GM19328 (cell line): ENCODE data around the gene FAM20C.

ENCODE experiments used
- ATAC-seq: cut with Tn5 transposase; IDR thresholded peaks from one replicate; pipeline ENCODE4 v1.9.1; 2021; ENCODE audit warnings: mild to moderate bottlenecking, moderate library complexity; ENCODE audit not compliant: unreplicated experiment

Gene FAM20C

GRCh38 chr7:222716-223041, 30.3 kb downstream of the FAM20C start:
- no peak for ATAC-seq

- no peak for ATAC-seq
These were observed 30.9 kb downstream of the FAM20C start for GRCh38 chr7:223118-223800.

- no peak for ATAC-seq
These were observed 31.5 kb downstream of the FAM20C start for GRCh38 chr7:223861-224260.

- ATAC-seq = no peak
These were observed 34.0 kb downstream of the FAM20C start for GRCh38 chr7:226281-226895.

- ATAC-seq = no peak
These were observed 35.6 kb downstream of the FAM20C start for GRCh38 chr7:227926-228325.

GRCh38 chr7:228610-229009, 36.2 kb downstream of the FAM20C start:
- no peak for ATAC-seq

- ATAC-seq = no peak
These were observed 37.0 kb downstream of the FAM20C start for GRCh38 chr7:229184-229964.

- no peak for ATAC-seq
These were observed 37.9 kb downstream of the FAM20C start for GRCh38 chr7:230274-230673.

- no peak for ATAC-seq
These were observed 38.9 kb downstream of the FAM20C start for GRCh38 chr7:231030-231857.

- ATAC-seq = no peak
These were observed 39.5 kb downstream of the FAM20C start for GRCh38 chr7:231858-232246.

GRCh38 chr7:232410-233248, 40.3 kb downstream of the FAM20C start:
- no peak for ATAC-seq

GRCh38 chr7:233249-234035, 41.1 kb downstream of the FAM20C start:
- no peak for ATAC-seq

- ATAC-seq = no peak
These were observed 41.8 kb downstream of the FAM20C start for GRCh38 chr7:234051-234707.

- ATAC-seq = no peak
These were observed 42.6 kb downstream of the FAM20C start for GRCh38 chr7:234708-235553.

- ATAC-seq = no peak
These were observed 43.4 kb downstream of the FAM20C start for GRCh38 chr7:235576-236395.

- ATAC-seq = no peak
These were observed 44.6 kb downstream of the FAM20C start for GRCh38 chr7:236967-237366.

- no peak for ATAC-seq
These were observed 45.0 kb downstream of the FAM20C start for GRCh38 chr7:237385-237784.
